Measurements from ENCODE around the gene PNPLA6.

PNPLA6 gene

GRCh38 chr19:7560255-7560654 lies 24.7 kb downstream of the PNPLA6 start:
- no peak overlapping the region for H3K4me3 ChIP-seq (replicated peaks in 1 of 2; ENCODE audit: low read depth in 2 of 2, low read length in 2 of 2)
- DNase-seq (ENCODE audit: low read depth in 2 of 2): no peak

GRCh38 chr19:7561325-7561724 lies 25.8 kb downstream of the PNPLA6 start:
- DNase-seq (ENCODE audit: low read depth in 2 of 2): no peak
- no peak for TF ChIP-seq CTCF (IDR thresholded peaks at IDR 0.05; ENCODE audit: low read depth, low read length)

More at GRCh38 chr19:7560255-7560654, 24.7 kb downstream of the PNPLA6 start:
- no peak for TF ChIP-seq CTCF (IDR thresholded peaks at IDR 0.05; ENCODE audit: low read depth, low read length)

GRCh38 chr19:7562646-7563393 lies 27.3 kb downstream of the PNPLA6 start:
- TF ChIP-seq CTCF (IDR thresholded peaks at IDR 0.05; ENCODE audit: low read depth, low read length): no peak
- H3K4me3 ChIP-seq (replicated peaks in 1 of 2; ENCODE audit: low read depth in 2 of 2, low read length in 2 of 2): no peak overlapping the region
- DNase-seq (ENCODE audit: low read depth in 2 of 2): no peak

More at GRCh38 chr19:7561325-7561724, 25.8 kb downstream of the PNPLA6 start:
- no peak overlapping the region for H3K4me3 ChIP-seq (replicated peaks in 1 of 2; ENCODE audit: low read depth in 2 of 2, low read length in 2 of 2)

DNA sequence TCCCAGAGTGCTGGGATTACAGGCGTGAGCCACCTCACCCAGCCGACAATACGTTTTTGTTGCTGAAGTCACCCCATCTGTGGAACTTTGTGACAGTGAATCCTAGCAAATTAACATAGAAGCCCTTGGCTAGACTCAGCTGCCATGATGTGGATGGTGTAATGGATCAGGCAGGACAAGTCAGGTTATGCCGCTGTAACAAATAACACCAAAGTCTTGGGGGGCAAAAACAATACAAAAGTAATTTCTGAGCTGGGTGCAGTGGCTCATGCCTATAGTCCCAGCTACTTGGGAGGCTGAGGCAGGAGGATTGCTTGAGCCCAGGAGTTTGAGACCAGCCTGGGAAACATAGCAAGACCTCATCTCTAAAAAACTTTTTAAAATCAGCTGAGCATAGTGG lies 29.3 kb downstream of the PNPLA6 start:
- no peak overlapping the region for H3K4me3 ChIP-seq (replicated peaks in 1 of 2; ENCODE audit: low read depth in 2 of 2, low read length in 2 of 2)
- no peak for TF ChIP-seq CTCF (IDR thresholded peaks at IDR 0.05; ENCODE audit: low read depth, low read length)

DNA sequence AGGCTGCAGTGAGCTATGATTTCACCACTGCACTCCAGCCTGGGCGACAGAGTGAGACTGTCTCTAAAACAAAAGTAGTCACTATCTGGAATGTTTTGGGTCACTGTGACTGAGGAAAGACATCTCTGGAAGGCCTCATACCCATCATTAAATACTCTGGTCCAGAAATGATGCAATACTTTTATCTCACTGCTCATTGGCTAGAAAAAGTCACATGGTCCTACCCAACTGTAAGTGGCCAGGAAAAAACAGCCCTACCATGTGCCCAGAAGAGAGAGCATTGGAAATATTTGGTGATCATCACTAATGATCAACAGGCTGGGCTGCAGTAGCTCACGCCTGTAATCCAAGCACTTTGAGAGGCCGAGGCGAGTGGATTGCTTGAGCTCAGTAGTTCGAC lies 29.8 kb downstream of the PNPLA6 start:
- DNase-seq (ENCODE audit: low read depth in 2 of 2): no peak
- no peak for TF ChIP-seq CTCF (IDR thresholded peaks at IDR 0.05; ENCODE audit: low read depth, low read length)
- no peak overlapping the region for H3K4me3 ChIP-seq (replicated peaks in 1 of 2; ENCODE audit: low read depth in 2 of 2, low read length in 2 of 2)

More for the DNA sequence above, 29.3 kb downstream of the PNPLA6 start:
- DNase-seq (ENCODE audit: low read depth in 2 of 2): no peak

DNA sequence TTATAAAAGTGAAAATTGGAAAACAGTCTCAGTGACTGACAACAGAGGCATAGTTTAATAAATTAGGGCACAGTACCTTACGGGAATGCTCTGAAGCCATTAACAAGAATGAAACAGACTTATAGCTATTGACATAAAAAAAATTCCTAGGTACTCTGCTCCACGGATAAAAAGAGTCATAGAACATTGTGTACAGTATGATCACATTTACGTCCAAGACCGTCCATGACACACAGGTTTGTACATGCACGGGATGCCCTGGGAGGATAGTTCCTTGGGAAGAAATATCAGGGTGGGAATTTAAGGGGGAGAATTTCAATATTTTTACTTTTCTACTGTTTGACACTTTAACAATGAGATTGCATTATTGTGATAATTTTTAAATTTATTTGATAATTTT lies 35.2 kb downstream of the PNPLA6 start:
- TF ChIP-seq CTCF (IDR thresholded peaks at IDR 0.05; ENCODE audit: low read depth, low read length): no peak
- no peak overlapping the region for H3K4me3 ChIP-seq (replicated peaks in 1 of 2; ENCODE audit: low read depth in 2 of 2, low read length in 2 of 2)
- no peak for DNase-seq (ENCODE audit: low read depth in 2 of 2)
